Fibroblast of mammary gland (primary cell): Measurements from ENCODE around the gene THY1.

Experiments
- DNase-seq: peaks from one replicate; pipeline ENCODE4 v3.0.0-alpha.2; 2010; ENCODE audit warnings: low read depth
- H3K4me3 ChIP-seq: 2 replicates; pipeline ENCODE4 v1.5.1; 2011; ENCODE audit warnings: low read depth, mild to moderate bottlenecking, low read length, moderate library complexity; ENCODE audit not compliant: control insufficient read depth
- CTCF ChIP-seq: conservative IDR thresholded peaks from 2 replicates; pipeline ENCODE4 v1.5.1; 2011; ENCODE audit warnings: low read depth, low read length, inconsistent platforms; ENCODE audit not compliant: control insufficient read depth, insufficient read depth

Gene THY1

GRCh38 chr11:119450590-119451326, 27.8 kb upstream of the THY1 start:
- DNase-seq: peak; percentile 36
- no peak overlapping the region for H3K4me3 ChIP-seq
- TF ChIP-seq CTCF: no peak

- no peak overlapping the region for H3K4me3 ChIP-seq
- no peak for DNase-seq
- TF ChIP-seq CTCF: no peak
Measured at GRCh38 chr11:119449498-119449897, 26.5 kb upstream of the THY1 start.

- TF ChIP-seq CTCF: no peak
- no peak for DNase-seq
- no peak overlapping the region for H3K4me3 ChIP-seq
Measured at GRCh38 chr11:119448380-119448779, 25.4 kb upstream of the THY1 start.

- DNase-seq: no peak
- no peak overlapping the region for H3K4me3 ChIP-seq
- no peak for TF ChIP-seq CTCF
Measured at GRCh38 chr11:119447664-119448242, 24.8 kb upstream of the THY1 start.

- H3K4me3 ChIP-seq: no peak overlapping the region
- no peak for DNase-seq
- TF ChIP-seq CTCF: no peak
Measured at GRCh38 chr11:119446871-119447663, 24.1 kb upstream of the THY1 start.

GRCh38 chr11:119446434-119446833, 23.5 kb upstream of the THY1 start:
- TF ChIP-seq CTCF: no peak
- no peak for DNase-seq
- no peak overlapping the region for H3K4me3 ChIP-seq
